Measurements from ENCODE around the gene EFNA4.

The EFNA4 gene

GRCh38 chr1:155061381-155062150 lies 2.0 kb upstream of the EFNA4 start:
- Mint-ChIP-seq H3K4me3 (peak overlapping the region; percentile 34), H3K4me1 (peaks cover 35% of the 10 kb centered on the region), H3K9me3 (no peaks in the 10 kb centered on the region), H3K36me3 (peaks cover 1% of the 10 kb centered on the region), H3K27ac (peak overlapping the region; percentile 65), H3K27me3 (no peaks in the 10 kb centered on the region)

GRCh38 chr1:155062151-155062686 lies 1.3 kb upstream of the EFNA4 start:
- Mint-ChIP-seq H3K27me3 (no peaks in the 10 kb centered on the region), H3K4me3 (peak overlapping the region; percentile 30), H3K4me1 (peaks cover 35% of the 10 kb centered on the region), H3K27ac (no peak overlapping the region), H3K36me3 (peaks cover 1% of the 10 kb centered on the region), H3K9me3 (no peaks in the 10 kb centered on the region)

GRCh38 chr1:155062702-155063411 lies 683 bp upstream of the EFNA4 start:
- Mint-ChIP-seq H3K4me3 (peak overlapping the region; percentile 90), H3K9me3 (no peaks in the 10 kb centered on the region), H3K36me3 (no peaks in the 10 kb centered on the region), H3K27ac (no peak overlapping the region), H3K27me3 (no peaks in the 10 kb centered on the region), H3K4me1 (peaks cover 35% of the 10 kb centered on the region)

GRCh38 chr1:155064111-155064831 lies 731 bp downstream of the EFNA4 start:
- H3K9me3 Mint-ChIP-seq, result no peaks in the 10 kb centered on the region
- H3K36me3 Mint-ChIP-seq, result peaks cover 2% of the 10 kb centered on the region
- no peaks in the 10 kb centered on the region for H3K27me3 Mint-ChIP-seq
- peak overlapping the region; percentile 25 for H3K27ac Mint-ChIP-seq
- peaks cover 35% of the 10 kb centered on the region for H3K4me1 Mint-ChIP-seq
- H3K4me3 Mint-ChIP-seq, result peak overlapping the region; percentile 93

DNA sequence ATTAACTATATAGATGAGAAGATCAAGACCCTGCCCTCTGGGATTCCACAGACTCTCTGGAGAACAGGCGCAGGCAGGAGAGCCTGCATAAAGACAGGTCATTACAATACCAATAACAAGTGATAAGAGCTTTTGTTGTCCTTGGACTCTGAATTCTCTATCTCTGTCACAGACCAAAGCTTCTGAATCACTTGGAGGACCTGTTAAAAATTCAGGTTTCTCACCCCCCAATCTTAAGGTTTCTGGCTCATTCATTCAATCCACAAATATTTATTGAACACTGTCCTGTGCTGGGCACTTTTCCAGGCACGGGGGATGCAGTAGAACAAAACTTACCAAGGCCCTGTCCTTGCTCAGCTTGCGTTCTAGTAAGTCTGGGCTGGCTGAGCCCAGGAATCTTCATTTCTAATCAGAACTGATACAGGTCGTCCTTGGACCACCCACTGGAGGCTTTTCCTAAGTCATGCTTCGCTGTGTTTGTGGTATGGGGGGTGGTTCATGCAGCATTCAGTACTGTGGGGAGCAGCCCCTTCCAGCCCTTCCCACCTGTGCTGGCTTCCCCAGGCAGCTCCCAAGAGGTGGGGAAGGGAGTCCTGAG lies 1.4 kb downstream of the EFNA4 start:
- Mint-ChIP-seq H3K36me3 (peaks cover 2% of the 10 kb centered on the region), H3K4me3 (peak overlapping the region; percentile 93), H3K27me3 (no peaks in the 10 kb centered on the region), H3K9me3 (no peaks in the 10 kb centered on the region), H3K4me1 (peaks cover 35% of the 10 kb centered on the region), H3K27ac (no peak overlapping the region)

GRCh38 chr1:155066777-155067176 lies 3.2 kb downstream of the EFNA4 start:
- no peaks in the 10 kb centered on the region for H3K9me3 Mint-ChIP-seq
- H3K36me3 Mint-ChIP-seq, result peaks cover 2% of the 10 kb centered on the region
- no peak overlapping the region for H3K4me3 Mint-ChIP-seq
- no peaks in the 10 kb centered on the region for H3K27me3 Mint-ChIP-seq
- H3K27ac Mint-ChIP-seq, result peak overlapping the region; percentile 15
- H3K4me1 Mint-ChIP-seq, result peaks cover 40% of the 10 kb centered on the region

- no peak overlapping the region for H3K27ac Mint-ChIP-seq
- H3K36me3 Mint-ChIP-seq, result peaks cover 2% of the 10 kb centered on the region
- H3K9me3 Mint-ChIP-seq, result no peaks in the 10 kb centered on the region
- H3K4me3 Mint-ChIP-seq, result no peak overlapping the region
- H3K27me3 Mint-ChIP-seq, result no peaks in the 10 kb centered on the region
- peaks cover 38% of the 10 kb centered on the region for H3K4me1 Mint-ChIP-seq
These were observed 5.1 kb downstream of the EFNA4 start for GRCh38 chr1:155068599-155068998.

DNA sequence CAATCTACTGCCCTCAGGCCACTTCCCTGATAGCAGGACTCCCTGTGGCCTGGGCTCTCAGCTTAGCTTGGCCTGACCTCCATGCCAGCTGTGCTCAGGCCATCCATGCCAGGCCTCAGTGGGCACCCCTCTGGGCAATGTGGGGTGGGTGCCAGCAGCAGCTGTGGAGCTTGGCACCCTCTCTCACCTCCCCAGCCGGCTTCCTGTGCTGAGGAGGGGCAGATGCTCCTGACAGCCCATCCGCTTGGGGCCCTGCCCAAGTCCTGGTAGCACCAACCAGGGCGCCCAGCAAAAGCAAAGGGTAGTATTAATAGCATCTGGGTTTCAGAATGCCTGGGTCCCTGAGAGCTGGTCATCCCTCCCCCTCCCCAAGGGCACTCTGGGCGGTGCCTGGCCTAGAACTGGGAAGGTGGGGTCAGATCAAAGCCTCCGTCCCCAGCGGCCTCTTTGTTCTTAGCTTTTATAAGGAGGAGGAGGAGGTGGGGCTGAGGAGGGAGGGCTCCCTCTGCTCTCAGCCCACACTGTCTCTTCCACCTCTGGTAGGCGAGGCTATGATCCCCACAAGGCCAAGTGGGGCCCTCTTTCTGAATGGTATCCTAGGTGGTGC lies 6.1 kb downstream of the EFNA4 start:
- peaks cover 2% of the 10 kb centered on the region for H3K36me3 Mint-ChIP-seq
- peaks cover 35% of the 10 kb centered on the region for H3K4me1 Mint-ChIP-seq
- H3K4me3 Mint-ChIP-seq, result no peak overlapping the region
- no peaks in the 10 kb centered on the region for H3K27me3 Mint-ChIP-seq
- peak overlapping the region; percentile 62 for H3K27ac Mint-ChIP-seq
- H3K9me3 Mint-ChIP-seq, result no peaks in the 10 kb centered on the region

GRCh38 chr1:155070158-155070621 lies 6.7 kb downstream of the EFNA4 start:
- Mint-ChIP-seq H3K27ac (no peak overlapping the region), H3K4me3 (peak overlapping the region; percentile 51), H3K27me3 (no peaks in the 10 kb centered on the region)

GRCh38 chr1:155070721-155071569 lies 7.4 kb downstream of the EFNA4 start:
- no peaks in the 10 kb centered on the region for H3K27me3 Mint-ChIP-seq
- H3K4me3 Mint-ChIP-seq, result peak overlapping the region; percentile 51
- H3K27ac Mint-ChIP-seq, result no peak overlapping the region
- H3K9me3 Mint-ChIP-seq, result no peaks in the 10 kb centered on the region
- H3K4me1 Mint-ChIP-seq, result peaks cover 30% of the 10 kb centered on the region
- peaks cover 2% of the 10 kb centered on the region for H3K36me3 Mint-ChIP-seq

More at GRCh38 chr1:155070158-155070621, 6.7 kb downstream of the EFNA4 start:
- H3K36me3 Mint-ChIP-seq, result peaks cover 2% of the 10 kb centered on the region
- H3K9me3 Mint-ChIP-seq, result no peaks in the 10 kb centered on the region
- peaks cover 30% of the 10 kb centered on the region for H3K4me1 Mint-ChIP-seq

DNA sequence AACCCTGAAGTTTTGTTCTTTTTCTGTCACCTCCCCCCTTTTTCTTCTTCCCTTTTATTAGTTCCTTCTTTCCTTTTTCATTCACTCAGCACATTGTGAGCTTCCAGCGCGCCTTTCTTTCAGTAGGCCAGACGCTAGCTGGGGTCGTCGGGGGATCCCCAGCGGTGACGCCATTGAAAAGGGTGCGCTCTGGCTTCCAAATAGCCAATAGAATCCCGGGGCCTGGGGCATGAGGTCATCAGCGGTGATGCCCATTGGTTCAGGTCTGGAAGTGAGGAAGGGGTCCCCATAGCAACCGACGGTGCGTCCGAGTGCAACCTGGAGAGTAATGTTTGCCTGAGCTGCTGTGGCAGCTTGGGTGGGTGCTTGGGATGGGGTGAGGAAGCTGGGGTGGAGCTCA lies 8.2 kb downstream of the EFNA4 start:
- Mint-ChIP-seq H3K36me3 (peaks cover 2% of the 10 kb centered on the region), H3K4me3 (peak overlapping the region; percentile 49), H3K27me3 (no peaks in the 10 kb centered on the region), H3K4me1 (peaks cover 27% of the 10 kb centered on the region), H3K9me3 (no peaks in the 10 kb centered on the region), H3K27ac (no peak overlapping the region)

DNA sequence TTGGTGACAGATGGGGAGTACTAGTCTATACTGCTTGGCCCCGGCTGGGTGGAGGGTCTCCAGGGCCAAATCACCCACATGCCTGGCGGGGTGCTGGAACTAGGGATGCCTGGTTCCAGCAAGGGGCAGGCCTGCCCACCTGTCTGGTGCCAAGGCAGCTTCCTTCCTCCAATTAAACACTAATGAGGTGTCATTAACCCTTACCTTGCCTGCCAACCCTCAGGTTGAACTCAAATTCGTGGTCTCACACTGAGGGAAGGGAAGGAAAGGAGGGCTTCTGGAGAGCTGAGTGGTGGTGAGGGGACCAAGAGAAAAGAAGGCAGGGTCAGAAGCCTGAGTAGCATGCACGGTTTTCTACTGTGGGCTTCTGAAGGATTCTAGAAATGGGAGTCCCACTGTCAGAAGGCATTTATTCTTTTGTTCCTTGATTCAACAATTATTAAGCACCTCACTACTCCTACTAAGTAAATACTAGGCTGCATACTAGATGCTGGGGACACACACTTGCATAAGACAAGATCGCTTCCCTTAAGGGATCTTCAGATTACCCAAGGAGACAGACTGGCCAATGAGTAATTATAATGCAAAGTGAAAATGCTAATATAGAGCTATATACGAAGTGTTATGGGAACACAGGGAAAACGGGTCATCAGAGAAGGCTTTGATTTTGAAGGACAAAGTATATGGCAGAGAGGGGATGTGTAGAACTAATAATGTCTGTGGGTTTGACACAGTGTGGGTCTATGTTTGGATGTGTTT lies 9.2 kb downstream of the EFNA4 start:
- Mint-ChIP-seq H3K9me3 (no peaks in the 10 kb centered on the region), H3K27ac (no peak overlapping the region), H3K4me3 (no peak overlapping the region), H3K27me3 (no peaks in the 10 kb centered on the region), H3K4me1 (peaks cover 29% of the 10 kb centered on the region), H3K36me3 (peaks cover 2% of the 10 kb centered on the region)

GRCh38 chr1:155073377-155074242 lies 10.1 kb downstream of the EFNA4 start:
- Mint-ChIP-seq H3K9me3 (no peaks in the 10 kb centered on the region), H3K27me3 (no peaks in the 10 kb centered on the region), H3K27ac (no peak overlapping the region), H3K4me3 (no peak overlapping the region), H3K4me1 (peaks cover 36% of the 10 kb centered on the region), H3K36me3 (no peaks in the 10 kb centered on the region)

Data from activated naive CD4-positive, alpha-beta T cell treated with anti-CD3 and anti-CD28 coated beads, Interleukin-2, amount 50 U/mL, for 24 hours (primary cell).